IPS DF 19.7 (cell line): ENCODE results near the gene CCDC148.
"Not testable (repeated sequence)": the region's sequence is repeated elsewhere in the genome, so short reads cannot be mapped to it uniquely, and the experiment has no call there.

ENCODE experiments used
- DNase-seq: peaks from one replicate; pipeline ENCODE4 v3.0.0-alpha.2; 2013; ENCODE audit warnings: low read depth, low spot score

Gene CCDC148

DNA sequence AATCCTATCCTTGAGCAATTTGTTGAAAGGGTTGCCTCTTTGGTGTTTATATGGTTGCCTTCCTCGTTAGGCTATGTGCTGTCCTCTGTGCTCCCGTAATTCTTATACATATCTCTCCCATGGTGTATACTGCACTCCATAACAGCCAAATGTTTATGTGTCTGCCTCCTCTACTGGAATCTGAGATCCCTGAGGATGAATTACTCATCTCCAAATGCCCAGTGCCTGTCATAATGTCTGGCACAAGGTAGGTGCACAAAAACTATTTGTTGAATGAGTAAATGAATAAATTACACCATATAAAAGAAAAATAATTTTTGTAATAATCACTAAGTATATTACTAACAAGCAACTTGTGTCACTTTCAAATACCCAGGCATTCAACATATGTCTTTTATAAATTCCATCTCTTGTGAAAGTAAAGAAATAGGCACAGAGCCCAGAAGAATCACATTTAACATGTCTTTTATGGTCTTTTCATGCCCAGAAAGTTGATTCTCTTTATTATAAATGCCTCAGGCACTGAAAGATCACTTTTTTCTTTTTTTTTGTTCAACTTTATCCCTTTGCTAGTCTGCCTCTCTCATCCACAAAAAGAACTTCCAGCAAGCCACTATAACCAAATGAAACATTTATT, 164.9 kb downstream of the CCDC148 start:
- no peak for DNase-seq

DNA sequence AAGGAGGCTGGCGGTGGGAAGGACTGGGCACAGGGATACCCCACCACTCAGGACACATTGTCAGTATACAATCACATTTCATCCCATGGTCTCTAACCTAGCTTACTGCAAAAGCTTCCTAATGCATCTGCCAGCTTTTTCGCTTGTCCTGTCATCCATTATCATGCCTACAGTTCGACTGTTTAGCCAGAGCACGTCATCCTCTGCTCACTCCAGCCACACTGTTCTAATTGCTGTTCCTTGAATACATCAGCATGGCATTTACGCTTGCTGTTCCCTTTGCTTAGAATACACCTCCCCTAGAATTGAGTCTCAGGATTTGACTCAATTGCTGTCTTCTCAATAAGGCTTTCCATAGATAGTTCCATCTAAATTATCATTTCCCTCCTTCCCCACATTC, 166.3 kb downstream of the CCDC148 start:
- DNase-seq = no peak

DNA sequence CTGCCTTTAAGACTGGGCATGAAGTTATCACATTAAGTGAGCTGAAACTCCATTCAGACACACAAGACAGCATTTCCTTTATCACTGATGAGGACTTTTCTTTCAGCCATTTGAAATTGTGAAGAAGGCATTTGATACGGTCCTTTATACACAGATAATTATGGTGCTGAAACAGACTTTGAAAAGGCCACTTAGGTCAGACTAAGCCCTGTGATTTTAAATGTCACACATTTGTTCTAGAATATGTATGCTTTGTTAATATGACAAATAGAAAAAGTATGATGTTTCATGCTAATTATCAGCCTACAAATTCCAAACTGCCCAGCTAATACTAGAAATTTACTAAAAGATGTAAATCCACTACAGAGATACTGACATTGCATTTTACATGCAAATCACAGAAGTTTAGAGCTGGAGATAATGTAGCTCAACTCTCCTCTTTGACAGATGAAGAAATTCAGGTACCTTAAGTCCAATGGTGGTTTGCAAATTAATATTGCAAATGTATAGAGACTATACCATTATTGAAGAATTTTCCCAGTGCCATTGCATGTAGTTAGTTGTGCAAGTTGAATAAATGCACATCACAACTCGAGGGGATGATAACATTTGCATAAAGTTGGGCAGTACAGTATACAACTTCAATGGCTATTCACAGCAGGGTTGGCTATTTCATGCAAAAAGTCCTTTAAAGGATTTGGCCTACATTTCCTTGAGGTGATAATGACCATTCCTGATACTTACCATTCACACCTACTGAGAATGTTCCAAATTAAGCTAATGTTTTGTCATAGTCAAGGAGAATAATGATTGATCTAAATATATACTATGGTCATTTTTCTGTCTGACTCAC, 179.7 kb downstream of the CCDC148 start:
- no peak for DNase-seq

DNA sequence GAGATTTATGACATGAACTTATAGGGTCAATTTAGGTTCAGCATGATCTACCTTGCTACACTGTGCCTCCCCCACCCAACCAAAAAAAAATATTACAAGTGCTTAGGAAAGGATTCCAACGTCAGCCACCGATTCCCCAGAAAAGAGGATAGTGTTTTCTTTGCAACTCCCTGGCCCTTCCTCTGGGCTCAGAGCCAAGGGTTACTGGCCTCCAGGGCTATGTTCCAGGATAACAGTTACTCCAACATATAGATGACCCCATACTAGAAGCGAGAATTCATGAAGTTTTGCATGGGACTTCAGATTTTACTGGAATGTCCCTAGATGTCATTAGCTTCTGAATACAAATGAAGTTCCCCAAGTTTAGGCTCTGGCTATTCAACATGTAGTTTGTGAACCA, 182.8 kb downstream of the CCDC148 start:
- DNase-seq = no peak

DNA sequence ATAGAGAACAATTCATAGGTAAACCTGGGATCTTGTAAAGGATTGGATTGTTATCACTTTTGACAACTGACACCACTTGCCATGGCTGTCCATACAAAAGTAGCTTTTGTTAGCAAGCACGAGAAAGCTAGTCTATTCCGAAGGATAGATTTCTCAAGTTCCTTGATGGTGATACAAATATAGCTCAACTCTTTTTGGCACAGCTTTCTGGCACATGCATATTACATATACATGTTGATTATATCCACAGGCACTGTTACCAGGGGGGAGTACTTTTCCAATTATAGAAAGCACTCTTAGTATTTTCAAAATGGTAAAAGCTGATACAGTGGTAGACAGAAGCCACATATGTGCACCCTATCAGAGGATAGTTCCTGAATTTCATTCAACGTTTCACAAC, 186.0 kb downstream of the CCDC148 start:
- DNase-seq = no peak

DNA sequence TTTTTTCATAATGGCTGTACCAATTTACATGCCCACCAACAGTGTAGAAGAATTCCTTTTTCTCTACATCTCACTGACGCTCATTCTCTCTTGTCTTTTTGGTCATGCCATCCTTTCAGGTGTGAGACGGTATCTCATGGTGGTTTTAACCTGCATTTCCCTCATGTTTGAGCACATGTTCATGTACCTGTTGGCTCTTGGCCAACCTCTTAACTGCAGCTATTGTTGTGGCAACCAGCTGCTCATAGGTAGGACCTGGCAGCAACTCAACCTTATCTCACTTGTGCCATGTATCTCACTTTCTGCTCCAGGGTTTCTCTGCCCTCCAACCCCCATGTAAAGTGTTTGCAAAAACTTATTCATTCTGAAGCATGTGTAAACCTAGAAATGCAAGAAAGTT, 187.4 kb downstream of the CCDC148 start:
- no peak for DNase-seq

DNA sequence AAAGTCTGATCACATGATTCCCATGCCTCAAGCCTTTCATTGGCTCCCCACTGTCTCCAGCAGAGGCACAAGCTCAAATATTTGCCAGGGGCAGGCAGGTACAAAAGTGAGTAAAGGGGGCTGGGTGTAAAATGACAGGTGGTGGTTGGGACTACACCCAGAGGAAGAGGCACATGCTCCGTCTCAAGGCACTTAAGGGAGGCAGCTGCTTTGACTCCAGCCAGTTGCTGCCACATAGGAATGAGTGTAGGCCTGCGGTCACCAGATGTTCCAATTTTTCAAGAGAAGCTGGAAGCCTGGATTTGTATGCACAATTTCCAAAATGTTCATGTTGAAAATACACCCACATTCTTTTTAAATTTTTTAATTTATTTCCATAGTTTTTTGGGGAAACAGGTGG, 190.4 kb downstream of the CCDC148 start:
- DNase-seq = no peak

DNA sequence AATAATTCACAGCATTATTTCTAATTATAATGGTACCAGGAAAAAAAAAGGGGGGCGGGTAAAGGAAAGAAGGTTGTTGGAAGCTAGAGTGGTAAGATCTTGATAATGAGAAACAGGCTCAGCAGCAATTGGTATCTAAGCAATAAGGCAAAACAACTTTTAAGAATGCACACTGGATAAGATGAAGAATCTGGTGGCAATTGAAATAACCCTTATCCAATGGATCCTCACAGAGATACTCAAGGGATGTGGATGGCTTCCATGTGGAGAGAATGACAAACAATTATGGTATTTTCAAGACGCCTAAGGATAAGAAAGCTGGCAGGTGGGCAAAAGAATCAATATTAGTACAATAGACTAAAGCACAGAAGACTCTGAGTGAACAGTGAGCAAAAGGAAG, 201.3 kb downstream of the CCDC148 start:
- no peak for DNase-seq

DNA sequence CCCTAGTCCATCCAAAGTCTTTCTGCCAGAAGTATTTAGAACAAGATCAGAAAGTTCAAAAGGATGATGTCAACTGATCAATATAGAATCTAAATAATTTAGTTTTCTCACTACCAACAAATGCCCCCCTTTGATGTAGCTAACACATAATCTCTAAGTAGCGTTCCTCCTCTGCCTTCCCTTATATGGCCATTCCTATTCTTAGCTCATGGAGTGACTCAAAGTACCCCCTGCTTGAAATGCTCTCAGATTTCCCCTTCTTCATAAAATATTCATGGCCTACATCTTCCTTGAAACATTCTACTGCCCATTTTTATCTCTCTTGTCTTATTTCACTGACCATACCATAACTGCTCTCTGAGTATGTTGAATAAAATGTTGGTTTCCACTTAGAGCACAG, 203.4 kb downstream of the CCDC148 start:
- no peak for DNase-seq

DNA sequence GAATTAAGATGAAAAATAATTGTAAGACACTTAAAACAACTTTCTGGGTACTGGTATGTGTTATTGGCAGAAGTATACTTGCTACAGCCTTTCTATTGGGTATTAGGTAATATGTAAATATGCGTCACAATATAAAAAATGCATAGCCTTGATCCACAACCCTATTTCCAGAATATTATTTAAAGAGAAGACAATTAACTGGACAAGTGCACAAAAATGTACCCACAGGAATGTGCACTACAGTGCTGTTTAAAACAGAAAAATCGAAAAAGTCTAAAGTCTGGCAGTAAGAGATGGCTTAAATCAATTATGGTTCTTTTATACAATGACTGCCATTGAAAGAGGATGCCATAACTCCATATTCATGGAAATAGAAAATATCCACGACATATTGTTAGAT, 205.2 kb downstream of the CCDC148 start:
- DNase-seq = no peak

DNA sequence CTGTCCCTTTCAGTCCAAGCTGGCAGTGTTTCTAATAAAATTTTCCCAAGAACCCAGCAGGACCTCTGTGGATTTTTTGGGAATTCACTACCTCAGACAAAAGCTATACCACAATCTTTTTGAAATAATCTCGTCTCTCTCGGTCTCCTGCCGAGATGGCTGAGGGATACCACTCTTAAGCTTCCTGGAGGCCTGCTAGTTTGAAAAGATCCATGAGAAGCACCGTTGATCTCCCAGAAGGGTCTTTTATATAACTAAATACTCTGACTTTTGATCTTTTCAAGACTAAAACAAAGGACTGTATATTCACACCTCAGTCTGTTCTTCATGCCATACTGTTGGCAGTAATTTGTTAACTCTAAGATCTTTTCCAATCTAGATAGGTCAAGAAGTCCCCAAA, 213.2 kb downstream of the CCDC148 start:
- no peak for DNase-seq

DNA sequence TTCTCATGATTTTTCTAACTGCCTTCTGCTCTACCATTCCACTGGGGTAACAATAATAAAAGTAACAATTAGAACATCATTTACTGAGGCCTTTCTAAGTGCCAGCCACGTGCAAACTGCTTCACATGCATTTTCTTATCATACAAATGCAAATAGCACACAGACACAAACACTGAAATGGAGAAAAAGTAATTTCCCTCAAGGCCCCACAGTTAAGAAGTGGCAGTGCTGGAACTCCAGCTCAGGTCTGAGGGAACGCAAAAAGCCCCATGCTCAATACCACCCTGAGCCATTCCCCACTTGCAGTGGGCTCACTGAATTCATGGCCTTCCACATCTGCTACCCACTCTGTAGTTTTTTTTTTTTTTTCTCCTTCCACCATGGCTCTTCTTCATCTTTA, 214.3 kb downstream of the CCDC148 start:
- no peak for DNase-seq

DNA sequence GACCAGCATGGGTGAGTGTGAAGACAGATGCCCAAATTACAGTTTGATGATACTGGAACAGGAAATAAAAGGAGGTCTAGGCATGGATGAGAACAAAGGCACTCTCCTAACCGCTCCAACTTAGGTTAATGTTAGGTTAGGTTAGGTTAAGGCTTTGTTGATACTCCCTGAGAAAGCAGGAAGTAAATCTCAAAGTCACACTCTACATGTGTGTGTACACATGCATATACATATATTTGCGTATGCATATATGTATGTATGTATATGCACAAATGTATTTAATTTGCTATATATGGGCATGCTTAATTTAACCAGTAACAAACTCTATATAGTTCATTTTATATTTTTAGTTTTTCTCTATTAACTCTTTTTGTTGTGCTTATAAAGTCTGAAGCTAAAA, 215.6 kb downstream of the CCDC148 start:
- no peak for DNase-seq

DNA sequence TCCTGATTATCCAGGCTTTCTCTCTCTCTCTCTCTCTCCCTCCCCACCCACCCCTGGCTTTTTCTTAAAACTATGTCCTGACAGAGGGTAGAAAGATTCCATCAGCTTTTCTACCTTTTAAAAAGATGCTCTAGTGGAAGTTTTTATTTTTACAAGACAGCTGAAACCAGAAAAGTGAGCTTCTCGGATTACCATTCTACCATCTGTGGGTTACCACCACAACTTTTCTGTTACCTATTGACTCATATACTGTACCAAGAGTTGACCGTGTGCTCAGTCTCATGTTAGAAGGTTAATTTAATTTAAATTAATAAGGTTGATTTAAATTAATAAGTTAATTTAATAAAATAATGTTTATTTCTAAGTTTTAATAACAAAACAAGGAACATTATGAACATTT, 217.3 kb downstream of the CCDC148 start:
- no peak for DNase-seq

DNA sequence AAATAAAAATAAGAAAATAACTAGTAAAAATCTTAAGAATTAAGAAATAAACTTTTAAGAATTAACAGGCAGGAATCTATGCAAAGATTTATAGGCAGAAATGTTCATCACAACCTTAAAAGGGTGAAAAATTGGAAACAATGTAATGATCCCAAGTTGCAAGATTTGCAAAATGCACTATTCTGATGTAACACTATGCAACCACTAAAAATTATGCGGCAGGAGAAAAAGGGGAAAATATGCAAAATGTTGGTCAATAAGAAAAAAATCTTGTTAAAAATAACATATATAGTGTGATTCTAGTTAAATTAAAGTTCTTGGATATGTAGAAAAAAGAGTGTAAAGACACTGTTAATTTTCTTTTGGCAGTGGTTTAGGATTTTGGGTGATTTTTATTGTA, 222.1 kb downstream of the CCDC148 start:
- no peak for DNase-seq

DNA sequence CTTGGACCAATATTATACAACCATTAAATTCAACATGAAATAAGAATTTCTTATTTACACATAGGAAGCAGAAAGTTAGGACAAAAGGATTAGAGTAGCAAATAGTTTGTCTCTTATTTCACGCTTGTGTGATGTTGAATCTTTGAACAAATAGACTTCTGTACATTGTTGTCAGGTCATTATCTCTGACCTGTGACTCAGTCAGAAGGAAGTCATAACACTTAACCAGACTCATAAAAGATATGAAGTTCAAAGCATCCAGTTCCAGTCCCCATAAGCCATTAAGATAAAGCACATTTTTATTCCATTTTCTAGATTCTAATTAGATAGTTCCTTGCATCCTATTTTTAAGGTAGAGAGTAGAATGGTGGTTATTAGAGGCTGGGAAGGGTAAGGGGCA, 224.1 kb downstream of the CCDC148 start:
- DNase-seq = no peak

DNA sequence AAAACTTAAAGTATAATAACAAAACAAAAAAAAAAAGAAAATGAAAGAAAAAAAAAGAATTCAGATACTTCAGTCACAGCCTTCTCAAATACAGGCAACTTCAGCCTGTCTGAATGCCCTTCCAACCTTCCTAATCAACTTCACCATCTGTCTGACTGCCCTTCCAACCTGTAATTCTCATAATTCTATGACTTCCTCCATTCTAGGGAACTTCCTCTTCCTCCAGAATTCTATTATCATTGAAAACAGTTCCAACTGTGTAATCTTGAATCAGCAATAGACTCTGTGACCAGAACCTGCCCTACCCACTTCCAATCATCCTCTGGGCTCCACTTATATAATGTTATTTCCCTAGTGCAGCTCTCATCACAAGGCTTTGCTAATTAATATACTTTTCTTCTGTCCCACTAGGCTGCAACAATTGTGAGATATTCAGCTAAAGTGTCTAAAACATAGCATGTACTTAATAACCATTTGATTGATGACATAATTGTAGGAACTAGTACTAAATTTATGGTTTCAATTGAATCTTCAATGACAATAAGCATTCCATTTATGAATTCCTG, 227.5 kb downstream of the CCDC148 start:
- DNase-seq = no peak

DNA sequence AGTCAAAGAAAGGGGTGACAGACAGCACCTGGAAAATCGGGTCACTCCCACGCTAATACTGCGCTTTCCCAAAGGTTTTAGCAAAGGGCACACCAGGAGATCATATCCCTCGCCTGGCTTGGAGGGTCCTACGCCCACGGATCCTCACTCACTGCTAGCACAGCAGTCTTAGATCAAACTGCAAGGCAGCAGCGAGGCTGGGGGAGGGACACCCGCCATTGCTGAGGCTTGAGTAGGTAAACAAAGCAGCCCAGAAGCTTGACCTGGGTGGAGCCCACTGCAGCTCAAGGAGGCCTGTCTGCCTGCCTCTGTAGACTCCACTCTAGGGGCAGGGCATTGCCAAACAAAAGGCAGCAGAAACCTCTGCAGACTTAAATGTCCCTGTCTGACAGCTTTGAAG, 233.5 kb downstream of the CCDC148 start:
- DNase-seq = not testable (repeated sequence)

DNA sequence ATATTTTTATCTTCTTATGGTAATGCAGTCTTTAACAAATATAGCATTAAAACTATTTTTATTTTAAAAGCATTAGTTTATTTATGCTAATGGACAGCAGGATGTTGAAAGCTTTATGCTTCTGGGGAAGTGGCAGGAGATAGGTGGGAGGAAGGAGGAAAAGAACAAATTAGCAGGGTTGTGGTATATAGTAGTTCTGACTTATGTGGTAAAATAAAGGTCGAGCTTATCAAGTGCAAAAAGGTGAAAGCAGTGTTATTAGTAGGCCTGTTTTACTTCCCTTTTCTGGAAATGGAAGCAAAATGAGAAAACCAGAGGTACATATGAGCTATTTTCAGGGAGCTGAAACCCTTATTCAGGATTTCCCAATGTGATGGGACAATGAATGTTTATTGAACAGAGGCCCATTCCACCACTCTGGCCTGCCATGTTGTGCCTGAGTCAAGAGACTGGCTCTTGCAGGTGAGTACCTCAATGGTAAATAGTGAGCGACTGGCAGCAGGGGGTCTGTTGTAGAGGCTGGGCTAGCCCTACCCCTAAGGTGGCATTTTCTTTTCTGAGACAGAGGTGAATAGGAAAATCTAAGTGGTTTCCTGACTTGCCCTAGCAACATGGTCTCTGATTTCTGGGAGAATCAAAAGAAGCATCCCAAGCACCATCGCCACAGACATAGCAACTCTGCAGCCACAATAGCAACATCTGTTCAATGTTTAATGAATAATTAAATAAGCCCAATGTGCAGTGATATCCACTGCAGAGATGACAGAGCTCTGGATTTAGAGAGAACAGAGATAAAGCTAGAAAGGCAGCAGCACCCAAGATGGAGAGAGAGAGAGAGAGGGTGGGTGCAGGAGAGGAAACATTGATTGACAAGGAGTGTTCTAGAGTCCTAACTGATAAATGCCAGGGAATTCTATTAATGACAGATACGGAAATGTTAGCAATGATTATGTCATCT, 235.2 kb downstream of the CCDC148 start:
- DNase-seq = no peak

DNA sequence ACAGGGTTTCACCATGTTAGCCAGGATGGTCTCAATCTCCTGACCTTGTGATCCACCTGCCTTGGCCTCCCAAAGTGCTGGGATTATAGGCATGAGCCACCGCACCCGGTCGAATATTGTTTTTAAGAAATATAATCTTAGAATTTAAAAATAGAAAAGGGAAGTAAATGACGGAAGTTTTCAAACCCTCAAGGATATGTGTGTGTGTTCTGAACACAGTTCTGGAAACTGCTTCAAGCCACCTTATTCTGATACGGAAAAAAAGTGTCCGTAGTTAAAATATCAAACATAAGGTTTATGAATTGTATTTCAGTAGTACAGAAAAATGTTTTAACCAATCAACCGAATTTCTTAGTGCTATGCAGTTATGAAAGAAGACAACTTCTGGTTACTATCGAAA, 239.0 kb downstream of the CCDC148 start:
- DNase-seq = no peak

DNA sequence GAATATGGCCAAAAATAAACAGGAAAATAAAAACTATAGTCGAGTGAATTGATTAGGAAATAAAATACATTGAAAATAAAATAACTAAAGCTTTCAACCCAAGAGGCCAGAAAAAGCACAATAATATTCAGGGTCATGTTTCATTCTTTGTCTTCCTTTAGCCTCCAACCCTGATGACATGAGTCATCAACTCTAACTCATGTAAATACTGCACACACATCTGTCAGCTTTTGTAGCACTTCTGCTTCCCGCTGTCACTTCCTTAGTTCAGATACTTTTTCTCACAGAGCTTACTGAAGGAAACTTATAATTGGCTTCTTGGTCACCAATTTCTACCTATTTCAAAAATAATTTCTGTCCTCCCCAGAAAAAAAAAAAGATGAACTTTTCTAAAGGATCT, 242.1 kb downstream of the CCDC148 start:
- no peak for DNase-seq

DNA sequence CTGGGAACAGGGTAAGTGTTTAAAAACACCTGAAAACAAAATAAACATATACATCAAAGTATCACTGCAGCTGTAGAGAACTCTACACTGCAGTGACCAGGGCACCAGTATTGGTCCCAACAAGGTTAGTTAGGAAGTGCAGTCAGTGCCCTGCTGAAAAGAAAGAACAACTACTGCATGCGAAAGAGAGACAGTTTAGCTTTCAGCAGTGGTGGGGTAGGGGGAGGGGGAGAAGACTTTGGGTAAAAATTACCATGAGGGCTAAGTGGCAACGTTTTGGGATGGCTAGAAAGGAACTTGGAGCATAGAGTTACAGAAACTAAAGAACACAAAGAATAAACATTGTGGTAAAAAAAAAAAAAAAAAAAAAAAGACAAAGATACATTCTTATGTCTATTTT, 242.8 kb downstream of the CCDC148 start:
- no peak for DNase-seq
